Stimulated activated naive CD8-positive, alpha-beta T cell treated with anti-CD3 and anti-CD28 coated beads, Interleukin-15, Interleukin-2, amounts not matched to agents 100 U/mL and 50 U/mL, for 24 hours (primary cell): ENCODE measurements around the gene CRB3.

Source experiments
- ATAC-seq: fragments of 150-1000 bp; cut with Tn5 transposase; one replicate; pipeline ENCODE4 v1.10.0; 2021
- DNase-seq: peaks from one replicate; pipeline ENCODE4 v3.0.0; 2021

The CRB3 gene

GRCh38 chr19:6433165-6433564, 30.9 kb upstream of the CRB3 start:
- no peak for ATAC-seq

GRCh38 chr19:6433663-6434062, 30.4 kb upstream of the CRB3 start, which contains the start of gene SLC25A41:
Gene SLC25A41, minus strand, starts transcription at chr19:6433763. Its CDS starts 70 bp downstream, at chr19:6433693.
- ATAC-seq: no peak
- DNase-seq: no peak

More at GRCh38 chr19:6433165-6433564, 30.9 kb upstream of the CRB3 start:
- DNase-seq: no peak

GRCh38 chr19:6439743-6440142, 24.3 kb upstream of the CRB3 start:
- DNase-seq (no peak), ATAC-seq (no peak)

GRCh38 chr19:6440905-6441304, 23.2 kb upstream of the CRB3 start:
- DNase-seq (no peak), ATAC-seq (no peak)

GRCh38 chr19:6442087-6442688, 21.9 kb upstream of the CRB3 start:
- no peak for DNase-seq
- ATAC-seq: no peak

GRCh38 chr19:6443986-6444385, 20.1 kb upstream of the CRB3 start:
- ATAC-seq: no peak
- DNase-seq: no peak

GRCh38 chr19:6446452-6446851, 17.6 kb upstream of the CRB3 start:
- no peak for DNase-seq
- ATAC-seq: no peak

GRCh38 chr19:6448045-6448444, 16.0 kb upstream of the CRB3 start:
- DNase-seq: no peak

GRCh38 chr19:6450166-6450565, 13.9 kb upstream of the CRB3 start:
- DNase-seq: no peak
- no peak for ATAC-seq

More at GRCh38 chr19:6448045-6448444, 16.0 kb upstream of the CRB3 start:
- ATAC-seq: no peak

- ATAC-seq (no peak), DNase-seq (no peak)
Observed at GRCh38 chr19:6451583-6452222, 12.4 kb upstream of the CRB3 start.

- DNase-seq (no peak), ATAC-seq (no peak)
Observed at GRCh38 chr19:6452223-6452614, 11.9 kb upstream of the CRB3 start.

GRCh38 chr19:6452899-6453298, 11.2 kb upstream of the CRB3 start:
- ATAC-seq (no peak), DNase-seq (no peak)

GRCh38 chr19:6453951-6454565, 10.0 kb upstream of the CRB3 start:
- DNase-seq (no peak), ATAC-seq (no peak)

GRCh38 chr19:6455924-6456323, 8.1 kb upstream of the CRB3 start:
- DNase-seq (no peak), ATAC-seq (no peak)

- no peak for DNase-seq
- no peak for ATAC-seq
Observed at GRCh38 chr19:6457958-6458694, 5.9 kb upstream of the CRB3 start.

GRCh38 chr19:6458695-6459261, 5.3 kb upstream of the CRB3 start:
- ATAC-seq: no peak
- no peak for DNase-seq

- ATAC-seq: no peak
- DNase-seq: peak; percentile 74
Observed at GRCh38 chr19:6459262-6460098, 4.6 kb upstream of the CRB3 start, which contains the start of gene SLC25A23. Gene SLC25A23, minus strand, starts transcription at chr19:6459792. Its CDS starts 164 bp downstream, at chr19:6459628.

- ATAC-seq (peak; percentile 88), DNase-seq (peak; percentile 98)
Observed at GRCh38 chr19:6460099-6460884, 3.8 kb upstream of the CRB3 start.

GRCh38 chr19:6465006-6465405, 935 bp downstream of the CRB3 start:
- DNase-seq (no peak), ATAC-seq (no peak)

- no peak for ATAC-seq
Observed at GRCh38 chr19:6465663-6466062, 1.6 kb downstream of the CRB3 start.

More at GRCh38 chr19:6465663-6466062, 1.6 kb downstream of the CRB3 start:
- DNase-seq: no peak
